GM18520 (cell line): ENCODE results near the gene ABHD12B.

Experiments used
- ATAC-seq: cut with Tn5 transposase; IDR thresholded peaks from one replicate; pipeline ENCODE4 v1.9.1; 2021; ENCODE audit not compliant: unreplicated experiment

Gene ABHD12B

GRCh38 chr14:50871914-50872732 lies at the start of gene ABHD12B:
Gene ABHD12B, plus strand, starts transcription at chr14:50872053. Its CDS starts 122 bp downstream, at chr14:50872175.
- no peak for ATAC-seq

GRCh38 chr14:50822501-50823042 lies 49.3 kb upstream of the ABHD12B start:
- no peak for ATAC-seq

- peak; percentile 5 for ATAC-seq
Observed at GRCh38 chr14:50823051-50823761, 48.6 kb upstream of the ABHD12B start.

DNA sequence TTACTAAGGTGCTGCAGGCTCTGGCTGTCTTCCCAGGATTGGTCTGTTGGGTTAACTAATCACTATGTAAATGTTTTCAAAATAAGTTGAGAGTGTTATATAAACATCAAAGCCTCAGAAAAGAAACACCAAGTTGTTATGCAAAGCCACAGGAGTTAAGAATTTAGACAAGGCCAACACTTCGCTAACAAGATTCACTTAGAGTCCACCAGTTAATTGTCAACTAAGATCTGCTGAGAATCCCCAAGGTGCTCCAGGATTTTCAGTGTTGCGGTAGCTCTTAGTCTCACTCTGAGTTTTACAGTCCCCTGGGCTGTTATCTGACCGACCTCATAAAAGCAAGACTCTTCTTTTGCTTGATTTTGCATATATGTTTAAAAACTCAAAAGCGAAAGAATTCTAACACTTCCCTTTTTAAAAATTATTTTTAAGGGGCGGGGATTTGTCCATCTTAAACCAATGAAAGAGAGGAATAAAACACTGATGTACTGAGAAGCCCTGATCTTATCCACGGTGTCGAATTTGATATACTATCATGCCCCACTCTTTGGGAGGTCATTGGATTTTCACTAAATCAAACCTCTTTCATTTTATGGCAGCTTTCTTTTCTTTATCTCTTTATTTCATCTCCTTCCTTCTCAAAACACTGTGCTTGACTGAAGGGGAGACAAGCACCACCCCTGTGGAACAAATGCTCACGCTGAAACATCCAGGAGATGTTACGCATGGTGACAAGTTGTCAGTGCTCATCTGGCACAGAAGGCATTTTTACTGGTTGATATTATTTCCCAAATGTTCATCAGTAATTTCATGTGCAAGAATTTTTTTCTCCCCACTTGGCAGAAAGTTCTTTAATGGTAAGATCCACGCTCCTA lies 47.9 kb upstream of the ABHD12B start:
- peak; percentile 51 for ATAC-seq

DNA sequence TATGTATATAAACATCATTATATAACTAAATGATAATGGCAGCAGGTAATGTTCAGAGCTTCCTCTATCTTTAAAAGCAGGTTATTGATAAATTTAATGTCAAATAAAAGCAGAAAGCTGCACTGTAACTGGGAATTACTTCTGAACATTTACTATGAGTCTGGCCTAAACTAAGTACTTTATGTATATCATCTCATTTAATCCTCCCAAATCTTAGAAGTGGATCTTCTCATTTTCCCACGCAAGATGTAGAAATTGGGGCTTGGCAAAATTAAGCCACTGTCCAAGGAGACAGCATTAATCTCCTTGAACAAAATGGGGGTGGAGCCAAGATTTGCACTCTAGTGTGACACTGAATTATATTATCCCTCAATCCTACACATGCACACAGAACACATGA lies 46.5 kb upstream of the ABHD12B start:
- no peak for ATAC-seq

- ATAC-seq: no peak
Observed at GRCh38 chr14:50826681-50827080, 45.2 kb upstream of the ABHD12B start.

GRCh38 chr14:50828721-50829488 lies 42.9 kb upstream of the ABHD12B start:
- no peak for ATAC-seq

GRCh38 chr14:50829489-50830043 lies 42.3 kb upstream of the ABHD12B start:
- no peak for ATAC-seq

GRCh38 chr14:50830044-50830931 lies 41.6 kb upstream of the ABHD12B start:
- peak; percentile 15 for ATAC-seq

DNA sequence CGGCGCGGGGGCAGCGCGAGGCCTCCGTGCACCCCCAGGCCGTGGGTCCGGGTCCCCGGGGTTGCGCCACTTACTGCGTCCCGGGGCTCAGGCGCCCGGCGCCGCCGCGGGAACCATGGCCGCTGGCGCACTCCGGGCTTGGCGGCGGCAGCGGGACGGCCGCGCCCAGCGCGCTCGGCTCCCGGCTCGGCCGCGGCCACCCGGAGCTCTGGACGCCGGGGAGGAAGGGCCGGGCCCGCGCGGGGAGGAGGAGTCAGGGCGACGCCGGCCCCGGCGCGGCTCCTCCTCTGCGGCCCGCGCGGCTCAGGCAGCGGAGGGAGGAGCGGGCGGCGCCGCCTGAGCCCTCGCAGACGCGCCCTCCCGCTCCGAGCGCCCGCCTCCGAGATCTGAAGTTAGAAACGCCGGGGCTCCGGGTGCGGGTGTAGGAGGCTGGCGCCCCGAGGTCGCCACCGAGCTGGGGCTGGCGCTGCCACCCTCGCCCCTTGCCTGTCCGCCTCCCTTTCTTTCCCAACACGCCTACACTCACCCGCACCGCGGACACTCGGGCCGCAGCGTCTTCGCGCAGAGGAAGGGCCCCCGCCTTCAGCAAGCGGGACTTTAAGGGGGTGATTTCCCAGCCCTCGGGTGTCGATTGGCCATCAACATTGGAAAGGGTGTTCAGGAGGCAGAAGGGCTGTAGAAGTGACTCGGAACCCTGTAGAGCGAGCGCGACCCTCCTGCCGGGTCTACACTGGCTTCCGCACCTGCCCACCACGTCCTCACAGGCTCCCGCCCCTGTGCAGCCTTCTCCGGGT lies 40.7 kb upstream of the ABHD12B start, which contains the start of gene NIN:
Gene NIN (minus strand): TSS at position 231 of the 794 bp plus-strand sequence. CDS start 9,106 bp downstream, outside the sequence.
- peak; percentile 71 for ATAC-seq

DNA sequence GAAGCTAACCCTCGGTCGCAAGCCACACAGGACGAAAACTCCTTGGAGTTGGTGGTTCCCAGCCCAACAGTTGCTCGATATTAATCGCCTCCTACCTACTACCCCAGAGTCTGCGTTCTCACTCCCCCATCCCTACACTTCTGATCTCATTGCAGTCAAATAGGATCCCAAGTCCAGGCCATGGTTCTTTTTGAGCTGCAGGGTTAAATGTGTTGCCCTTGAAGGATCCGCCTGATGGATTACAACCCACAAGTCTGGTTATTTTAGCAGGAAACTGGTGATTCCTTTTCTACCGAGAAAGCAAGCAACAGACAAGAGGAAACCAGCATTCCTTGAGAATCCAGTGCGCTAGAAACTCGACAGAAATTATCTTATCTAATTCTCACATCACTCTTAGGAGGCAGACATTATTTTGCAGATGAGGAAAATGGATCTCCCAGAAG lies 40.1 kb upstream of the ABHD12B start:
- no peak for ATAC-seq

- no peak for ATAC-seq
Observed at GRCh38 chr14:50832935-50833630, 38.8 kb upstream of the ABHD12B start.

DNA sequence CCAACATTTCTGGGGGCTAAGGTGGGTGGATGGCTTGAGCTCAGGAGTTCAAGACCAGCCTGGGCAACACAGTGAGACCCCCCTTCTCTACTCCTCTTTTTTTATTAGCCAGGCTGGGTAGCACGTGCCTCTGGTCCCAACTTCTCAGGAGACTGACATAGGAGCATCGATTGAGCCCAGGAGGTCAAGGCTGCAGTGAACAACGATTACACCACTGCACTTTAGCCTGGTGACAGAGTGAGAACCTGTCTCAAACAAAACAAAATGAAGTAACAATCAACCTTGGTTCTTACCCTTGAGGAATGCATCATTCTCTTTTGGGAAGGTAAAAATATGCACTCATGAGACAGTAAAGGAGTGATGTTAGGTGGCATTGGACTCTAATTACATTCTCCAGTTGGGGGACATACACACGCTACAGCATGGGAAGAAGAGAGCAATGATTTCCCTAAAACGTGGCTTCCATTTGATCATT lies 37.0 kb upstream of the ABHD12B start:
- no peak for ATAC-seq

DNA sequence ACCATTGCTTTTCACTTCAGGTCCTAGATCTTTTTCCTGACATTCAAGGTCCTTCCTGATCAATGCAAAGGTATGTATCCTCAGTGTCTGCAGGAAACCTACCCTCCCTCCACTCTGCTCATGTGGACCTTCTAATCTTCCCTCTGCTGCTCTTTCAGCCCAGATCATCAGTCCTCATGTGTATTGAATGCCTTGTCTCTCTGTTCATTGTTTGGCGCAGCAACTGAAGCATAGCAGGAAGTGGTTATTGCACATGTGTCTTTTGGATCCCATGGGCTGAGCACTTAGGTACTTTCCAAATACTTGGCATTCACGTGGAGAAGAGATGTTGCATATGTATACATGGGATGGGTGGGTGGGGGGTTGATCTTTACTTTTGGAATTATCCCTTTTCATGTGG lies 36.6 kb upstream of the ABHD12B start:
- ATAC-seq: no peak

DNA sequence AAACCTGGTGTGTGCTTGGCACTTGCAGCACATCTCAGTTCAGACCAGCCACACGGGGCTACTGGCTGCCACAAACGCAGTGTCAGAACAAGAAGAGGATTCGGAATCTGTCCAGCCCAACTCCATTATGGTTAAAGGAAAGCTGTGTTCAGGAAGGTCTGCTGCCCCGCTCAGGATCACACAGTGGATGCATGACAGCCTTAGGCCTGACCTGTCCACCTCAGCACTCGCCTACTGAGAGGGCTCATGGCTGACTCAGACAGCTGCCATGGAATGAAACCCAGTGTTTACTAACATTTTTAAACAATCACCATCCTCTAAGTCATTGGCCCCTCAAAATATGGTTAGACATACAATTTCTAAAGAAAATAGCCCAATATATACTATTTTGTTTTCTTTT lies 35.3 kb upstream of the ABHD12B start:
- ATAC-seq: no peak

- no peak for ATAC-seq
Observed at GRCh38 chr14:50837271-50837670, 34.6 kb upstream of the ABHD12B start.

DNA sequence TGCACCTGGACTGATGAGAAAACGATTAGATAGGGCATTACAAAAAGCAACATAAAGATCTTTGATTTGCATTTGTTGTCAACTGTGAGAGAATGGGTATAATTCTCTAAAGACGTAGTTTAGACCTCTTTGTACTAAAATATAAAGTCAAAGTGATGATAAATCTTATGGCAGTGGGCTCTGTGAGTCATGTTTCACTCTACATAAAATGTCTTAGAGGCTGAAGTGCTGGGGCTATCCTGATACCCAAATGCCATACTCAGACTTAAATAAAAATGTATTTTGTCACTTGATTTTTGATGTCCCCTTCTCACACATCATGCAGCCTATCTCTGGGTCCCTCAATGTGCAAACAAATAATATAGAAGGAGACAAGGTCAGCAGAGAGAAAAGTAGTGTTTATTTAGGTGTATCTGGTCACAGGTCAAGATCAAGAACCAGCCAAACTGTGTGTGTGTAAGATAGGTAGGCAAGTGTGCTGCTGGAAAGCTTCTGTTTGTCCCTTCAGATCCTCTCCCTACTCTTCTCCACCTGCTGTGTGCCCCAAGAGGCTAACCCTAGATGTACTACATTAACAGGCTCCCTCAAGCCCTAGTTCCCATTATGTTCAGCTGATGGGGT lies 33.9 kb upstream of the ABHD12B start:
- no peak for ATAC-seq
